OCI-LY7 (cell line): Measurements from ENCODE around the gene LDAH. TPM values are rescaled to one million over a fixed set of nuclear protein-coding genes. Genes with fewer than 3 reads are reported as not detected.

Experiments used
- BruUV-seq: library from RNA; stranded (reverse); fragments of 400-500 nt; replicated peaks from 2 replicates; lab custom pipeline; 2021; lab: Mats Ljungman, UMichigan
- CTCF ChIA-PET: fragments of 300-600 bp; sonication (Branson Sonifier 250); formaldehyde crosslinking; loops from one replicate; lab custom pipeline; 2022; ENCODE audit warnings: antibody characterized with exemption; ENCODE audit not compliant: unreplicated experiment; lab: Charles Lee
- POLR2A ChIA-PET: fragments of 300-600 bp; sonication (Branson Sonifier 250); formaldehyde crosslinking; loops from one replicate; lab custom pipeline; 2022; ENCODE audit warnings: antibody characterized with exemption; lab: Charles Lee
- DNase-seq: peaks from one replicate; pipeline ENCODE4 v3.0.0-alpha.2; 2015; ENCODE audit warnings: low spot score
- H2AFZ ChIP-seq: fragments of 200-600 bp; sonication (generic), shearing (Covaris generic); 2 replicates; pipeline ENCODE4 v1.6.1; 2014; ENCODE audit warnings: mild to moderate bottlenecking, antibody characterized with exemption, low read length, moderate library complexity
- H3K27ac ChIP-seq: fragments of 200-600 bp; sonication (generic); 2 replicates; pipeline ENCODE4 v1.5.1; 2014; ENCODE audit warnings: mixed run types, low read depth, mild to moderate bottlenecking, moderate library complexity, low read length, inconsistent platforms; ENCODE audit not compliant: poor library complexity, severe bottlenecking
- H3K36me3 ChIP-seq: fragments of 200-600 bp; sonication (generic); 2 replicates; pipeline ENCODE4 v1.6.1; 2014; ENCODE audit warnings: mild to moderate bottlenecking, antibody characterized with exemption, low read length, moderate library complexity, mixed read lengths; ENCODE audit not compliant: insufficient read depth
- H3K4me1 ChIP-seq: fragments of 200-600 bp; sonication (generic); 2 replicates; pipeline ENCODE4 v1.5.1; 2014; ENCODE audit warnings: mild to moderate bottlenecking, low read length; ENCODE audit not compliant: insufficient read depth, poor library complexity, severe bottlenecking
- H3K4me2 ChIP-seq: fragments of 200-600 bp; sonication (generic); 2 replicates; pipeline ENCODE4 v1.6.1; 2014; ENCODE audit warnings: mild to moderate bottlenecking, low read length
- H3K4me3 ChIP-seq: fragments of 200-600 bp; sonication (generic); 2 replicates; pipeline ENCODE4 v1.5.1; 2014; ENCODE audit warnings: mild to moderate bottlenecking, low read depth, low read length; ENCODE audit not compliant: poor library complexity, severe bottlenecking
- H3K79me2 ChIP-seq: fragments of 200-600 bp; sonication (generic); 2 replicates; pipeline ENCODE4 v1.6.1; 2016; ENCODE audit warnings: low read depth, mild to moderate bottlenecking, low read length, moderate library complexity, mixed read lengths; ENCODE audit not compliant: insufficient read depth
- H3K9me2 ChIP-seq: fragments of 200-600 bp; sonication (generic); 2 replicates; pipeline ENCODE4 v1.6.1; 2016; ENCODE audit warnings: mild to moderate bottlenecking, low read length, mixed read lengths; ENCODE audit not compliant: insufficient read depth
- H3K9me3 ChIP-seq: fragments of 200-600 bp; sonication (generic); 2 replicates; pipeline ENCODE4 v1.6.1; 2014; ENCODE audit warnings: mild to moderate bottlenecking, mixed run types, low read length, mixed read lengths
- H4K20me1 ChIP-seq: fragments of 200-600 bp; sonication (generic); 2 replicates; pipeline ENCODE4 v1.6.1; 2014; ENCODE audit warnings: mild to moderate bottlenecking, antibody characterized with exemption, low read length, moderate library complexity, mixed read lengths; ENCODE audit not compliant: insufficient read depth
- CTCF ChIP-seq: fragments of 200-600 bp; sonication (generic); conservative IDR thresholded peaks from 2 replicates; pipeline ENCODE4 v1.5.1; 2014; ENCODE audit warnings: mild to moderate bottlenecking, antibody characterized with exemption, low read length, moderate library complexity, mixed read lengths
- EZH2phosphoT487 ChIP-seq: fragments of 200-600 bp; sonication (generic); IDR thresholded peaks from 2 replicates; pipeline ENCODE4 v1.6.1; 2018; ENCODE audit warnings: low read depth, borderline replicate concordance, mild to moderate bottlenecking, mixed run types, antibody characterized with exemption, low read length, moderate library complexity, mixed read lengths
- intact Hi-C: fragments of 100-400 bp; cut with micrococcal nuclease; formaldehyde crosslinking; loops from one replicate; pipeline ENCODE4 v1.10.0; 2022; ENCODE audit not compliant: unreplicated experiment
- total RNA-seq, 2 experiments: library from RNA; depleted of rRNA in 1 of 2; stranded (reverse); fragments of >200 nt in 1 of 2; shearing (Covaris generic) in 1 of 2; gene quantifications; 2 replicates each; pipeline ENCODE4 v1.2.3, GENCODE V29; 2014 to 2022

The LDAH gene
- total RNA-seq, 2 experiments from 2014 or later: 21.7 to 38.1 TPM

GRCh38 chr2:20676353-20677215 lies 146.3 kb downstream of the LDAH start:
- H3K9me3 ChIP-seq: no peaks in the 10 kb centered on the region
- H3K4me2 ChIP-seq: peak overlapping the region; percentile 69
- H4K20me1 ChIP-seq: no peaks in the 10 kb centered on the region
- no peak for TF ChIP-seq EZH2phosphoT487
- TF ChIP-seq CTCF: peak; percentile 46; the same call in 1 of the 2 replicates
- intact Hi-C loops: loop anchor here (1.0 to 5.0 kb wide), 4 partner anchors 15 to 286 kb away; partner anchors contain the start of gene LDAH
- BruUV-seq: no TSS peak
- ChIA-PET POLR2A (interaction anchor here (0.7 to 5.1 kb wide), 20 partner anchors 9 to 328 kb away, joined by 3 to 30 read pairs (median 6); partner anchors contain the start of genes HS1BP3 and LDAH), CTCF (interaction anchor here (0.7 to 3.4 kb wide), 11 partner anchors 8 to 287 kb away, joined by 3 to 21 read pairs (median 4); partner anchors contain the start of genes GDF7, HS1BP3 and LDAH)
- DNase-seq: peak; percentile 82
- H3K9me2 ChIP-seq: no peaks in the 10 kb centered on the region
- no peaks in the 10 kb centered on the region for H3K79me2 ChIP-seq
- peak overlapping the region; percentile 86 for H3K27ac ChIP-seq
- no peaks in the 10 kb centered on the region for H3K36me3 ChIP-seq
- H3K4me3 ChIP-seq: peak overlapping the region; percentile 0
- peaks cover 38% of the 10 kb centered on the region for H3K4me1 ChIP-seq
- H2AFZ ChIP-seq: peak overlapping the region; percentile 44; the same call in 1 of the 2 replicates

GRCh38 chr2:20675701-20676352 lies 147.1 kb downstream of the LDAH start:
- H3K27ac ChIP-seq: peak overlapping the region; percentile 86
- intact Hi-C loops: loop anchor here (1.0 to 5.0 kb wide), 4 partner anchors 15 to 286 kb away; partner anchors contain the start of gene LDAH
- TF ChIP-seq CTCF (no peak), EZH2phosphoT487 (no peak)
- peaks cover 38% of the 10 kb centered on the region for H3K4me1 ChIP-seq
- no peaks in the 10 kb centered on the region for H4K20me1 ChIP-seq
- CTCF ChIA-PET: interaction anchor here (0.7 to 3.4 kb wide), 10 partner anchors 9 to 148 kb away, joined by 3 to 21 read pairs (median 6); partner anchors contain the start of genes GDF7, HS1BP3 and LDAH
- H3K9me3 ChIP-seq: no peaks in the 10 kb centered on the region
- POLR2A ChIA-PET: interaction anchor here (0.6 to 5.1 kb wide), 15 partner anchors 10 to 327 kb away, joined by 3 to 30 read pairs (median 5); partner anchors contain the start of gene HS1BP3
- H3K36me3 ChIP-seq: no peaks in the 10 kb centered on the region
- H3K4me3 ChIP-seq: peak overlapping the region; percentile 0
- H2AFZ ChIP-seq: peak overlapping the region; percentile 44; the same call in 1 of the 2 replicates
- BruUV-seq: no TSS peak
- H3K4me2 ChIP-seq: peak overlapping the region; percentile 69
- H3K79me2 ChIP-seq: no peaks in the 10 kb centered on the region
- DNase-seq: peak; percentile 84
- no peaks in the 10 kb centered on the region for H3K9me2 ChIP-seq
